ENCODE data around the gene CUL4B. TPM values are rescaled to one million over a fixed set of nuclear protein-coding genes. Genes with fewer than 3 reads are reported as not detected.
A peak's percentile ranks its signal among the peaks of the same experiment; 100 is the strongest.

CUL4B gene
- total RNA-seq, 6 experiments from 2014 or later: 116 to 151 (median 134) TPM

DNA sequence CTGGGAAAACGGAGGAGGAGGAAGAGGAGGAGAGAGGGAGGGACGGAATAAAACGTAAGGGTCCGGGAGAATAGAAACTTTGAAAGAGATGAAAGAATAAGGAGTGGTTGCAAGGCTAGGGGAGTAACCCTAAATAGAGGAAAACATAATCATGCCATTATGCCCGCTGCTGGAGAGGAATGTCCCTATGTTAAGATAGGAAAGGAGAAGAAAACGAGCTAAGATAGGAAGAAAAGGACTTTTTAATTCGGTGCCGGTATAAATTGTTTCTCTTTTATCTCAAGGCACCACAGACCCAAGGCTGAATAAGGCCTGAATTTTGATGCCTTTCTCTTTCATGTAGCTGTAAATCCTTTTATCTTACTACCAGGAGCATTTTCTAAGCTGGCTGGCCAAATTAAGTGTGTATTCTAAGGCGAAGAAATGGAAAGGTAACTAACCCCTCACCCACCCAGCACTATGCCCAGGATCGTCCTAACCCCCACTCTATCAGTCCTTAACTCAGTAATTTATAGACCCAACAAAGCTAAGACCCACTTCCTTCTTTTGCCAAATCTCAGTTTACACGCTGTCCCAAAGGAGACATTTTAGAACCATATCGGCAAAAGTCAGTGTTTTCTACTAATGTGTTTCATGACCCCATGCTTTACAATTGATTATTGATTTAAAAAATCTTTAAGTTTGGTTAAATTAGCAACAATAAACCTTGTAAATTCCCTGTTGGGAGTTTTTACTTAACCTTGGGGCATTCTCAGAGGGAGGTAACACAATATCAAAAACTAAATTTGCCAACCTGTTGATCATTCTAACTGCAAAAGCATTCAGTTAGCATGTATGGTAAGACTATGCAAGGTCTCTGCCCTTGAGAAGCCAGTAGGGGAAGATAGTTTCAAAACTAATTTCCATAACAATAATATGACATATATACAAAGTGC, 1.1 kb upstream of the CUL4B start:
- peaks cover 27% of the 10 kb centered on the region for H3K36me3 Mint-ChIP-seq (ENCODE audit: low read depth)
- peak overlapping the region; percentile 100 for H3K4me3 Mint-ChIP-seq
- no peaks in the 10 kb centered on the region for H3K9me3 Mint-ChIP-seq
- DNase-seq: no peak
- H3K27me3 Mint-ChIP-seq (ENCODE audit: insufficient read depth): no peaks in the 10 kb centered on the region
- H3K4me1 Mint-ChIP-seq (ENCODE audit: low read depth): peaks cover 12% of the 10 kb centered on the region
- no peak for TF ChIP-seq CTCF (IDR thresholded peaks at IDR 0.05)
- peak overlapping the region; percentile 97 for H3K27ac Mint-ChIP-seq

GRCh38 chrX:120560405-120560841, 339 bp downstream of the CUL4B start:
- Mint-ChIP-seq H3K27me3 (ENCODE audit: insufficient read depth) (no peaks in the 10 kb centered on the region), H3K27ac (peak overlapping the region; percentile 97), H3K4me3 (peak overlapping the region; percentile 100), H3K4me1 (ENCODE audit: low read depth) (peaks cover 12% of the 10 kb centered on the region), H3K36me3 (ENCODE audit: low read depth) (peaks cover 27% of the 10 kb centered on the region), H3K9me3 (no peaks in the 10 kb centered on the region)
- DNase-seq: peak; percentile 41
- TF ChIP-seq CTCF (IDR thresholded peaks at IDR 0.05): no peak

- Mint-ChIP-seq H3K4me1 (ENCODE audit: low read depth) (peaks cover 15% of the 10 kb centered on the region), H3K36me3 (ENCODE audit: low read depth) (peaks cover 29% of the 10 kb centered on the region), H3K27me3 (ENCODE audit: insufficient read depth) (no peaks in the 10 kb centered on the region), H3K4me3 (peak overlapping the region; percentile 100), H3K9me3 (no peaks in the 10 kb centered on the region), H3K27ac (peak overlapping the region; percentile 97)
- DNase-seq: no peak
- TF ChIP-seq CTCF (IDR thresholded peaks at IDR 0.05): no peak
Measured at GRCh38 chrX:120559804-120560203, 958 bp downstream of the CUL4B start.

DNA sequence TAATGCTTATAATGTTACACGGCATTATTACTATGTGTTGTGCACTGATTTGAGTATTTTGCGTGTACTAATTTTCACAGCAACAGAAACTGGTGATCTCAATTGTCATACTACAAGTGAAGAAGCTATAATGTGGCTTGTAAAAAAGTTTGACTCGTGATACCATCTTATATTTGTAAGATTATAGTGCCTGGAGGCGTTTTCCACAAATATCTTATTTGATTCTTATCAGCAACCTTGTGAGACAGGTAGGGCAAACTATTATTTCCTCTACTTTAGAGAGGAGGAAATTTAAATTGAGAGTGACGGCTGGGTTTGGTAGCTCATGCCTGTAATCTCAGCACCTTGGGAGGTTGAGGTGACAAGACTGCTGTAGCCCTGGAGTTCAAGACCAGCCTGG, 4.5 kb downstream of the CUL4B start:
- Mint-ChIP-seq H3K9me3 (no peaks in the 10 kb centered on the region), H3K36me3 (ENCODE audit: low read depth) (peaks cover 37% of the 10 kb centered on the region), H3K27me3 (ENCODE audit: insufficient read depth) (no peaks in the 10 kb centered on the region), H3K4me3 (0 out of 2 replicates have a peak overlapping the region, but pooled peaks have one; percentile 20), H3K27ac (no peak overlapping the region), H3K4me1 (ENCODE audit: low read depth) (peaks cover 18% of the 10 kb centered on the region)
- DNase-seq: no peak
- no peak for TF ChIP-seq CTCF (IDR thresholded peaks at IDR 0.05)

DNA sequence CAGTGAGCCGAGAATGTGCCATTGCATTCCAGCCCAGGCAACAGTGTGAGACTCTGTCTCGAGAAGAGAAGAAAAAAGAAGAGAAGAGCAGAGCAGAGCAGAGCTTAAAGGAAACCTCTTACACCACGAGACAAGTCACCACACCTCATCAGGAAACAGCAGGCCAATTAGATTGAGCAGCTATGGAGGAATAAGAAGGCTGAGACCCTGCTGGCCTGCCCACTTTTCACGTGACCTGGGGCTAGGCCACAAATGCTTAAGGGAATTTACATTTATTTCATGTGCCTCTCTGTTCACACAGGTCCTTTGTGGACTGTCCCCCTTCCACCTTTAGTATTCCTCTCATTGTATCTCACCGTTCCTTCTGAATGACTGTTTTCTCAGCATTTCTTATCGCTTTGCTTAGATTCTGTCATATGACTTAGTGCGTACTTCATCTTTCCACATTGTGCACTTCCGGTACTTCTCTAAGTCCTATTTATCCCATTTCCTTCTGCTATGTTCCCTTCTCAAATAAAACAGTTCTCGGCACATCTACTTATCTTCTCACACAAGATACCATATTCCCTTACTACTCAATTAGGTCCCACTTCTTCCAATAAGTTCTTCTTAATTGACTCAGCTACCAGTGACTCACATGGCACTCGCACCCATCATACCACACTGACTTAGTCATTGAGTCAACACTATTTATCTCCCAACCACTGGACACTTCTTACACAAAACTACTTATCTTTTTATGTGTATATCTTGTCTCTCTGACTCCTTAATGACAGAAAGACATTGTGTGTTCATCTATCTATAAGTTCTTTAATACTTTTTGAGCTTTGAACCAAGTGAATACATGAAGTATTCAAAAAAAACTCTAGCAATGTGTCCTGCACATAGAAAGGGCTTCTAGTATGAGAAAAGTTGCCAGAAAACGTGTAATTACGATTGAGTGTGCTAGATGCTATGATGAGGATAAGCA, 11.0 kb downstream of the CUL4B start:
- Mint-ChIP-seq H3K27ac (peak overlapping the region; percentile 95), H3K36me3 (ENCODE audit: low read depth) (peaks cover 19% of the 10 kb centered on the region), H3K4me1 (ENCODE audit: low read depth) (peaks cover 54% of the 10 kb centered on the region), H3K9me3 (no peaks in the 10 kb centered on the region), H3K27me3 (ENCODE audit: insufficient read depth) (no peaks in the 10 kb centered on the region; the same call in 1 of the 2 replicates), H3K4me3 (peak overlapping the region; percentile 76)
- peak; percentile 91 for DNase-seq
- TF ChIP-seq CTCF (IDR thresholded peaks at IDR 0.05): no peak

Data from HFFc6 (cell line).